Endothelial cell (in vitro differentiated cells): ENCODE data around the gene ST3GAL2. TPM values are rescaled to one million over a fixed set of nuclear protein-coding genes. Genes with fewer than 3 reads are reported as not detected.
A peak's percentile ranks its signal among the peaks of the same experiment; 100 is the strongest.

Source experiments
- DNase-seq: peaks from one replicate; pipeline ENCODE4 v3.0.0; 2021; ENCODE audit warnings: low spot score
- H3K27ac Mint-ChIP-seq: one replicate; pipeline ENCODE4 v1.8.0; 2021; ENCODE audit warnings: mixed read lengths, inconsistent platforms; ENCODE audit not compliant: unreplicated experiment
- H3K27me3 Mint-ChIP-seq: one replicate; pipeline ENCODE4 v1.8.0; 2021; ENCODE audit warnings: mild to moderate bottlenecking, moderate library complexity, mixed read lengths, inconsistent platforms; ENCODE audit not compliant: unreplicated experiment
- H3K36me3 Mint-ChIP-seq: one replicate; pipeline ENCODE4 v1.8.0; 2021; ENCODE audit warnings: mild to moderate bottlenecking, low read depth, mixed read lengths, inconsistent platforms; ENCODE audit not compliant: unreplicated experiment
- H3K4me1 Mint-ChIP-seq: one replicate; pipeline ENCODE4 v1.8.0; 2021; ENCODE audit warnings: mild to moderate bottlenecking, mixed read lengths, inconsistent platforms; ENCODE audit not compliant: unreplicated experiment
- H3K4me3 Mint-ChIP-seq: one replicate; pipeline ENCODE4 v1.8.0; 2021; ENCODE audit warnings: mild to moderate bottlenecking, mixed read lengths, inconsistent platforms; ENCODE audit not compliant: unreplicated experiment
- H3K9me3 Mint-ChIP-seq: one replicate; pipeline ENCODE4 v1.8.0; 2021; ENCODE audit warnings: mixed read lengths, inconsistent platforms; ENCODE audit not compliant: unreplicated experiment
- CTCF ChIP-seq: fragments of 200-600 bp; sonication (generic); IDR thresholded peaks from one replicate; pipeline ENCODE4 v1.5.0; 2021; ENCODE audit warnings: antibody characterized with exemption; ENCODE audit not compliant: unreplicated experiment
- total RNA-seq: library from RNA; stranded (reverse); fragmentation: NEBNext Ultra II Directional; extraction: Animal tissue kit (Norgen Biotek cat#: 25700); gene quantifications from one replicate; pipeline ENCODE4 v1.2.1, GENCODE V29; 2021; ENCODE audit not compliant: unreplicated experiment

Gene ST3GAL2
- total RNA-seq, 1 donor from 2014 or later = 87.0 TPM

DNA sequence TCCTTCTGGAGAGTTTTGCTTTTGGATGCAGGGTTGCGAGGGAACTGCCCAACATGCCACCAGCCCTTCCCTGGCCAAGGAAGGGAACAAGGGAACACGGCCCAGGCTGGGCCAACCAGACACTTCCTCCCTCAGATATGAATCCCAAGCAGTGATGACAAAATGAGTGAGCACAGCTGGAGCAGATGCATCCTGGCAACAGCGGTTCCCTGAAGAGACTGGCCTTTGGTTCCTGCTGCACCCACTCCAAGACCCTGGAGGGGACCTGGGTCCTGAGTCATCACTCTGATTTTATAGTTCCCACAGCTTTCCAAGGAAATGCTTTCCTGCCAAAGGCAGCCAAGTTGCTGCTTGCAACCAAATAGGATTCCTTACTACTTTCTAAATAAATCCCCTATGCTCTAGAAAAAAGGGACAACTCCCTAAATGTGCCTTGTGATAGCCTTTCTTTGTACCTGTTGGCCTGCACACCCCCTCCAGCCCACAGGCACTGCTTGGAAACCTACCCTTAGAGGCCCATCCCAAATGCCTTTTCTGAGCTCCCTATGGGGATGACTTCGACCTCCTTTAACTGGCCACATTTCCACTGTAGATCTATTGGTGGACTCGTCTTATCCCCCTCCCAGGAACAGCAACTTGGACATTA lies 5.3 kb downstream of the ST3GAL2 start:
- no peaks in the 10 kb centered on the region for H3K9me3 Mint-ChIP-seq
- peaks cover 11% of the 10 kb centered on the region for H3K27me3 Mint-ChIP-seq
- peak overlapping the region; percentile 8 for H3K4me3 Mint-ChIP-seq
- peaks cover 13% of the 10 kb centered on the region for H3K36me3 Mint-ChIP-seq
- peaks cover 66% of the 10 kb centered on the region for H3K4me1 Mint-ChIP-seq
- H3K27ac Mint-ChIP-seq = peak overlapping the region; percentile 78
- TF ChIP-seq CTCF = no peak
- DNase-seq = no peak

GRCh38 chr16:70432723-70433457 lies 6.0 kb downstream of the ST3GAL2 start:
- Mint-ChIP-seq H3K9me3 (no peaks in the 10 kb centered on the region), H3K4me1 (peaks cover 69% of the 10 kb centered on the region), H3K4me3 (no peak overlapping the region), H3K27me3 (peaks cover 13% of the 10 kb centered on the region), H3K27ac (peak overlapping the region; percentile 93), H3K36me3 (peaks cover 15% of the 10 kb centered on the region)
- TF ChIP-seq CTCF = no peak
- no peak for DNase-seq

DNA sequence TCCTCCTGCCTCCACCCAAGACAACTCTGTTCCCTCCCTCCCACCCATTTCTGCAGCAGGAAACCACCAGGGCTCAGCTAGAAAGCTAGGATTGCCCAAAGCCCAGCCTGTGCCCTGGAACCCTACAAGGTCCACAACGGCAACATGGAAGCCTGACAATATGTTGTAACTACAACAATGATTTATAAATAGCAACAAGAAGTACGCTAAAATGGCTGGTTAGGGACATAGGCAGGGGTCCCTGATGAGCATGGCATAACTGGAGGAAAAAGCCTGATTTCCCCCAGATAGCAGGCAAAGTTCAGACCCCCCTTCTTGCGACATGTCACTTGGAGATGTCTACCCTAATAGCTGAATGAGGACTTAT lies 6.6 kb downstream of the ST3GAL2 start:
- peaks cover 16% of the 10 kb centered on the region for H3K36me3 Mint-ChIP-seq
- H3K9me3 Mint-ChIP-seq = no peaks in the 10 kb centered on the region
- DNase-seq = no peak
- H3K27ac Mint-ChIP-seq = peak overlapping the region; percentile 93
- H3K4me3 Mint-ChIP-seq = no peak overlapping the region
- TF ChIP-seq CTCF = no peak
- peaks cover 11% of the 10 kb centered on the region for H3K27me3 Mint-ChIP-seq
- peaks cover 69% of the 10 kb centered on the region for H3K4me1 Mint-ChIP-seq

DNA sequence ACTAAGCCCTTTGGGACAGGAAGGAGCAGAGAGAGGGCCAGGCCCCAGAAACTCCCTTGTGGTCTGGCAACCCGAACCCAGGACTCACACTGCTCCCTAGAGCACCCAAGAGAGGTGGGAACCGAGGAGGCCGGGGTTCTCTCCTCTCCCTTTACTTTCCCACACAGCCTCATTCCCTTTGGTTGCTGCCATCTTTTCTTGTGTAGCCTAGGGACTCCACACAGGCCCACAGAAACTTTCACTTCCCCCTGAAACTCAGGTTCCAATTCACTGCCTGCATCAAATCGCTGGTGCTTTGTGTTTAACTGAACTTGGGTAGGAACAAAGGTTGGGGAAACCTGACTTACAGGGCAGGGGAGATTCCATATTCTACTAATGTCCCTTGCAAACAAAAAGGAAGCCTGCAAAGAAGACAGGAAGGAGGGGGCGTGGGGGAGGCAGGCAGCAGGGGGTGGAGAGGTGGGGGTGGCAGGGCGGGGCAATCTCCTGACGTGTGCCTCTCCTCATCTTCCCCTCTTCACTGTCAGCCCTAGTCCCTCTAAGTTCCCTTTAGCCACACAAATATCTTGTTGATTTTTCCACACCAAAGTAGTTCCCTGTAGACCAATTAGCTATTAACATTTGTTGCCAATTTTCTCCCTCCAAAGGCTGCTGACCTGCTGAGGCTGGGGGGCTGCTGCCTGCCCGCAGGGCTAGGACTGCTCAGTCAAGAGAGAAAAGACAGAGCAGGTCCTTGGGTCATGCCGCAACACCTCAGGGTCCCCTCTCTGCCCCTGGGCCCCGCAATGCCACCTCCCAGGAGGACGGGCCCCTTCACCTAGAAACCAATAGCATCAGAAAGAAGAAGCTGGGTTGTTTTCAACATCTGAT lies 8.0 kb downstream of the ST3GAL2 start:
- TF ChIP-seq CTCF = no peak
- DNase-seq = peak; percentile 31

More for the DNA sequence above, 8.0 kb downstream of the ST3GAL2 start:
- Mint-ChIP-seq H3K4me1 (peaks cover 64% of the 10 kb centered on the region), H3K9me3 (no peaks in the 10 kb centered on the region), H3K27ac (peak overlapping the region; percentile 95), H3K36me3 (peaks cover 12% of the 10 kb centered on the region), H3K27me3 (peaks cover 13% of the 10 kb centered on the region), H3K4me3 (peak overlapping the region; percentile 63)
